Neural cell (in vitro differentiated cells): ENCODE measurements around the gene MS4A7. TPM values are rescaled to one million over a fixed set of nuclear protein-coding genes. Genes with fewer than 3 reads are reported as not detected.

Experiments used
- H2AFZ ChIP-seq: fragments of 200-600, 300-800 bp; sonication (generic), shearing (Covaris generic); 2 replicates; pipeline ENCODE4 v1.6.0; 2014; ENCODE audit warnings: low read depth, mild to moderate bottlenecking, antibody characterized with exemption, low read length, moderate library complexity
- H3F3A ChIP-seq: fragments of 200-600 bp; shearing (Covaris generic); 2 replicates; pipeline ENCODE4 v1.6.1; 2016; ENCODE audit warnings: mild to moderate bottlenecking, moderate library complexity, mixed read lengths, antibody characterized with exemption, low read length; ENCODE audit not compliant: insufficient read depth, poor library complexity, severe bottlenecking
- H3K27ac ChIP-seq: fragments of 200-600, 300-800 bp; sonication (generic), shearing (Covaris generic); 2 replicates; pipeline ENCODE4 v1.5.1; 2014; ENCODE audit warnings: mild to moderate bottlenecking, low read length, moderate library complexity
- H3K27me3 ChIP-seq: fragments of 300-800, 200-600 bp; sonication (generic), shearing (Covaris generic); 2 replicates; pipeline ENCODE4 v1.6.0; 2014; ENCODE audit warnings: mild to moderate bottlenecking, low read depth, low read length, moderate library complexity; ENCODE audit not compliant: insufficient read depth
- H3K36me3 ChIP-seq: fragments of 300-800, 200-600 bp; sonication (generic), shearing (Covaris generic); 2 replicates; pipeline ENCODE4 v1.5.1; 2014; ENCODE audit warnings: mild to moderate bottlenecking, antibody characterized with exemption, low read length, moderate library complexity; ENCODE audit not compliant: insufficient read depth
- H3K4me2 ChIP-seq: fragments of 300-800, 200-600 bp; sonication (generic), shearing (Covaris generic); 2 replicates; pipeline ENCODE4 v1.6.0; 2014; ENCODE audit warnings: mild to moderate bottlenecking, low read length
- H3K4me3 ChIP-seq: fragments of 300-800, 200-600 bp; sonication (generic), shearing (Covaris generic); 2 replicates; pipeline ENCODE4 v1.5.1; 2014; ENCODE audit warnings: mild to moderate bottlenecking, low read length, moderate library complexity
- H3K79me2 ChIP-seq: fragments of 200-600 bp; shearing (Covaris generic); replicated peaks from 2 replicates; pipeline ENCODE4 v1.6.0; 2014; ENCODE audit warnings: mild to moderate bottlenecking, low read length, moderate library complexity; ENCODE audit not compliant: insufficient read depth
- H3K9ac ChIP-seq: fragments of 300-800, 200-600 bp; sonication (generic), shearing (Covaris generic); 2 replicates; pipeline ENCODE4 v1.6.1; 2016; ENCODE audit warnings: mild to moderate bottlenecking, low read length, mixed read lengths
- H3K9me2 ChIP-seq: fragments of 200-600 bp; shearing (Covaris generic); 2 replicates; pipeline ENCODE4 v1.6.1; 2016; ENCODE audit warnings: mild to moderate bottlenecking, low read length, mixed read lengths; ENCODE audit not compliant: insufficient read depth
- H3K9me3 ChIP-seq: fragments of 200-600, 300-800 bp; sonication (generic), shearing (Covaris generic); 2 replicates; pipeline ENCODE4 v1.6.1; 2016; ENCODE audit warnings: mild to moderate bottlenecking, mixed run types, low read length, moderate library complexity, mixed read lengths
- H4K20me1 ChIP-seq: fragments of 200-600 bp; shearing (Covaris generic); 2 replicates; pipeline ENCODE4 v1.6.1; 2016; ENCODE audit warnings: mild to moderate bottlenecking, mixed run types; ENCODE audit not compliant: insufficient read depth
- EP300 ChIP-seq: fragments of 450-650 bp; conservative IDR thresholded peaks from 2 replicates; pipeline ENCODE4 v1.6.1; 2014; ENCODE audit warnings: antibody characterized with exemption, mild to moderate bottlenecking, moderate library complexity; ENCODE audit not compliant: poor library complexity, severe bottlenecking
- EZH2 ChIP-seq: fragments of 200-600, 300-800 bp; shearing (Covaris generic), sonication (generic); IDR thresholded peaks from 2 replicates; pipeline ENCODE4 v1.6.1; 2014; ENCODE audit warnings: antibody characterized with exemption, low read length, borderline replicate concordance, mild to moderate bottlenecking; ENCODE audit not compliant: insufficient read depth, poor library complexity, severe bottlenecking
- MXI1 ChIP-seq: fragments of 450-650 bp; conservative IDR thresholded peaks from 2 replicates; pipeline ENCODE4 v1.6.1; 2014; ENCODE audit warnings: antibody characterized with exemption, mild to moderate bottlenecking; ENCODE audit not compliant: poor library complexity, severe bottlenecking
- POLR2AphosphoS5 ChIP-seq: IDR thresholded peaks from 2 replicates; pipeline ENCODE4 v1.6.1; 2012
- RAD21 ChIP-seq: fragments of 450-650 bp; conservative IDR thresholded peaks from 2 replicates; pipeline ENCODE4 v1.6.1; 2014; ENCODE audit warnings: antibody characterized with exemption, mild to moderate bottlenecking, moderate library complexity
- SMC3 ChIP-seq: fragments of 450-650 bp; conservative IDR thresholded peaks from 2 replicates; pipeline ENCODE4 v1.6.1; 2014; ENCODE audit warnings: antibody characterized with exemption, mild to moderate bottlenecking, moderate library complexity; ENCODE audit not compliant: poor library complexity
- TAF1 ChIP-seq: IDR thresholded peaks from 2 replicates; pipeline ENCODE4 v1.6.1; 2012; ENCODE audit warnings: low read depth
- polyA plus RNA-seq: library from polyadenylated mRNA; depleted of rRNA; stranded (reverse); fragments of >200 nt; gene quantifications from 2 replicates; pipeline ENCODE4 v1.2.3, GENCODE V29; 2014
- TF ChIP-seq, protein P1 (sequence below): fragments of 450-650 bp; IDR thresholded peaks from 2 replicates; pipeline ENCODE4 v1.5.1; 2014; ENCODE audit warnings: antibody characterized with exemption, mild to moderate bottlenecking, moderate library complexity; ENCODE audit not compliant: poor library complexity, severe bottlenecking
- TF ChIP-seq, protein P2 (sequence below): IDR thresholded peaks from 2 replicates; pipeline ENCODE4 v1.6.1; 2012; ENCODE audit warnings: borderline replicate concordance

The MS4A7 gene
- polyA plus RNA-seq, 1 donor from 2014 or later: not detected

GRCh38 chr11:60370252-60370810, 8.0 kb upstream of the MS4A7 start:
- TF ChIP-seq POLR2AphosphoS5: no peak
- no peak for TF ChIP-seq TAF1
- TF ChIP-seq SMC3: no peak
- TF ChIP-seq, protein P1, sequence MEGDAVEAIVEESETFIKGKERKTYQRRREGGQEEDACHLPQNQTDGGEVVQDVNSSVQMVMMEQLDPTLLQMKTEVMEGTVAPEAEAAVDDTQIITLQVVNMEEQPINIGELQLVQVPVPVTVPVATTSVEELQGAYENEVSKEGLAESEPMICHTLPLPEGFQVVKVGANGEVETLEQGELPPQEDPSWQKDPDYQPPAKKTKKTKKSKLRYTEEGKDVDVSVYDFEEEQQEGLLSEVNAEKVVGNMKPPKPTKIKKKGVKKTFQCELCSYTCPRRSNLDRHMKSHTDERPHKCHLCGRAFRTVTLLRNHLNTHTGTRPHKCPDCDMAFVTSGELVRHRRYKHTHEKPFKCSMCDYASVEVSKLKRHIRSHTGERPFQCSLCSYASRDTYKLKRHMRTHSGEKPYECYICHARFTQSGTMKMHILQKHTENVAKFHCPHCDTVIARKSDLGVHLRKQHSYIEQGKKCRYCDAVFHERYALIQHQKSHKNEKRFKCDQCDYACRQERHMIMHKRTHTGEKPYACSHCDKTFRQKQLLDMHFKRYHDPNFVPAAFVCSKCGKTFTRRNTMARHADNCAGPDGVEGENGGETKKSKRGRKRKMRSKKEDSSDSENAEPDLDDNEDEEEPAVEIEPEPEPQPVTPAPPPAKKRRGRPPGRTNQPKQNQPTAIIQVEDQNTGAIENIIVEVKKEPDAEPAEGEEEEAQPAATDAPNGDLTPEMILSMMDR: no peak
- TF ChIP-seq RAD21: no peak
- TF ChIP-seq EZH2: no peak
- TF ChIP-seq, protein P2, sequence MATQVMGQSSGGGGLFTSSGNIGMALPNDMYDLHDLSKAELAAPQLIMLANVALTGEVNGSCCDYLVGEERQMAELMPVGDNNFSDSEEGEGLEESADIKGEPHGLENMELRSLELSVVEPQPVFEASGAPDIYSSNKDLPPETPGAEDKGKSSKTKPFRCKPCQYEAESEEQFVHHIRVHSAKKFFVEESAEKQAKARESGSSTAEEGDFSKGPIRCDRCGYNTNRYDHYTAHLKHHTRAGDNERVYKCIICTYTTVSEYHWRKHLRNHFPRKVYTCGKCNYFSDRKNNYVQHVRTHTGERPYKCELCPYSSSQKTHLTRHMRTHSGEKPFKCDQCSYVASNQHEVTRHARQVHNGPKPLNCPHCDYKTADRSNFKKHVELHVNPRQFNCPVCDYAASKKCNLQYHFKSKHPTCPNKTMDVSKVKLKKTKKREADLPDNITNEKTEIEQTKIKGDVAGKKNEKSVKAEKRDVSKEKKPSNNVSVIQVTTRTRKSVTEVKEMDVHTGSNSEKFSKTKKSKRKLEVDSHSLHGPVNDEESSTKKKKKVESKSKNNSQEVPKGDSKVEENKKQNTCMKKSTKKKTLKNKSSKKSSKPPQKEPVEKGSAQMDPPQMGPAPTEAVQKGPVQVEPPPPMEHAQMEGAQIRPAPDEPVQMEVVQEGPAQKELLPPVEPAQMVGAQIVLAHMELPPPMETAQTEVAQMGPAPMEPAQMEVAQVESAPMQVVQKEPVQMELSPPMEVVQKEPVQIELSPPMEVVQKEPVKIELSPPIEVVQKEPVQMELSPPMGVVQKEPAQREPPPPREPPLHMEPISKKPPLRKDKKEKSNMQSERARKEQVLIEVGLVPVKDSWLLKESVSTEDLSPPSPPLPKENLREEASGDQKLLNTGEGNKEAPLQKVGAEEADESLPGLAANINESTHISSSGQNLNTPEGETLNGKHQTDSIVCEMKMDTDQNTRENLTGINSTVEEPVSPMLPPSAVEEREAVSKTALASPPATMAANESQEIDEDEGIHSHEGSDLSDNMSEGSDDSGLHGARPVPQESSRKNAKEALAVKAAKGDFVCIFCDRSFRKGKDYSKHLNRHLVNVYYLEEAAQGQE: no peak
- TF ChIP-seq EP300: no peak
- no peak for TF ChIP-seq MXI1
- no peaks in the 10 kb centered on the region for H3K9me3 ChIP-seq
- no peaks in the 10 kb centered on the region for H3K27me3 ChIP-seq
- H2AFZ ChIP-seq: no peak overlapping the region
- H3K9ac ChIP-seq: no peak overlapping the region
- no peak overlapping the region for H3K27ac ChIP-seq
- no peaks in the 10 kb centered on the region for H3K9me2 ChIP-seq
- no peaks in the 10 kb centered on the region for H3K79me2 ChIP-seq
- no peaks in the 10 kb centered on the region for H4K20me1 ChIP-seq
- H3K4me2 ChIP-seq: no peak overlapping the region
- H3K4me3 ChIP-seq: no peak overlapping the region
- H3F3A ChIP-seq: no peaks in the 10 kb centered on the region
- H3K36me3 ChIP-seq: no peaks in the 10 kb centered on the region

GRCh38 chr11:60370811-60371298, 7.5 kb upstream of the MS4A7 start:
- no peaks in the 10 kb centered on the region for H3F3A ChIP-seq
- H3K9me3 ChIP-seq: no peaks in the 10 kb centered on the region
- H2AFZ ChIP-seq: no peak overlapping the region
- H3K27ac ChIP-seq: no peak overlapping the region
- H3K4me3 ChIP-seq: no peak overlapping the region
- no peaks in the 10 kb centered on the region for H4K20me1 ChIP-seq
- no peak overlapping the region for H3K9ac ChIP-seq
- no peaks in the 10 kb centered on the region for H3K27me3 ChIP-seq
- H3K79me2 ChIP-seq: no peaks in the 10 kb centered on the region
- no peak overlapping the region for H3K4me2 ChIP-seq
- no peaks in the 10 kb centered on the region for H3K9me2 ChIP-seq
- no peaks in the 10 kb centered on the region for H3K36me3 ChIP-seq
- TF ChIP-seq MXI1 (no peak), RAD21 (no peak), EZH2 (no peak), POLR2AphosphoS5 (no peak), TAF1 (no peak), EP300 (no peak), SMC3 (no peak)
- TF ChIP-seq, protein P1: no peak
- TF ChIP-seq, protein P2: no peak
